Astrocyte (in vitro differentiated cells and primary cell): ENCODE data around the gene DNAJC24.

Experiments used
- EZH2 ChIP-seq: IDR thresholded peaks from 2 replicates; pipeline ENCODE4 v1.6.1; 2012; ENCODE audit warnings: mild to moderate bottlenecking, low read length, inconsistent platforms; ENCODE audit not compliant: insufficient read depth
- TF ChIP-seq, protein P1 (sequence below): IDR thresholded peaks from 2 replicates; pipeline ENCODE4 v1.5.1; 2011; ENCODE audit warnings: low read depth, mild to moderate bottlenecking, inconsistent platforms, low read length, moderate library complexity; ENCODE audit not compliant: insufficient read depth

DNA sequence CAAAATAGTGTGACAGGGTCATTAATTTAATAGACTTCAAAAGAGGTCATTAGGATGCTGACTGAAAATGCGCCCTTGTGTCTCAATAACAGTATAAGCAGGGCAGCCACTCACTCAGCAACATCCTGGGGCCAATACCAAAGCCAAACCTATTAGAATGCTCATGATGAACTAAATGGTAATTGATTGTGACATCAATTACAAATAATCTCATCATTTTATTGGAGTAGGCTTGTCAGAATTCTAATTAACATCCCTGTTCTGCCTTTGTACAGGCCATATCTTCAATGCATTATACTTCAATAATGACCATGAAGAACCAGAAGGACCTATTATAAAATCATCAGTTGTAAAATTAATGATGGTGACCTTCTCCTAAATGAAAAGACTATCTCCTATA lies 64.2 kb downstream of the DNAJC24 start:
- TF ChIP-seq, protein P1, sequence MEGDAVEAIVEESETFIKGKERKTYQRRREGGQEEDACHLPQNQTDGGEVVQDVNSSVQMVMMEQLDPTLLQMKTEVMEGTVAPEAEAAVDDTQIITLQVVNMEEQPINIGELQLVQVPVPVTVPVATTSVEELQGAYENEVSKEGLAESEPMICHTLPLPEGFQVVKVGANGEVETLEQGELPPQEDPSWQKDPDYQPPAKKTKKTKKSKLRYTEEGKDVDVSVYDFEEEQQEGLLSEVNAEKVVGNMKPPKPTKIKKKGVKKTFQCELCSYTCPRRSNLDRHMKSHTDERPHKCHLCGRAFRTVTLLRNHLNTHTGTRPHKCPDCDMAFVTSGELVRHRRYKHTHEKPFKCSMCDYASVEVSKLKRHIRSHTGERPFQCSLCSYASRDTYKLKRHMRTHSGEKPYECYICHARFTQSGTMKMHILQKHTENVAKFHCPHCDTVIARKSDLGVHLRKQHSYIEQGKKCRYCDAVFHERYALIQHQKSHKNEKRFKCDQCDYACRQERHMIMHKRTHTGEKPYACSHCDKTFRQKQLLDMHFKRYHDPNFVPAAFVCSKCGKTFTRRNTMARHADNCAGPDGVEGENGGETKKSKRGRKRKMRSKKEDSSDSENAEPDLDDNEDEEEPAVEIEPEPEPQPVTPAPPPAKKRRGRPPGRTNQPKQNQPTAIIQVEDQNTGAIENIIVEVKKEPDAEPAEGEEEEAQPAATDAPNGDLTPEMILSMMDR, result no peak
- TF ChIP-seq EZH2, result no peak
